CD4-positive, alpha-beta memory T cell (primary cell): ENCODE measurements around the gene YWHAQ. TPM values are rescaled to one million over a fixed set of nuclear protein-coding genes. Genes with fewer than 3 reads are reported as not detected.
"Not testable (repeated sequence)": the region's sequence is repeated elsewhere in the genome, so short reads cannot be mapped to it uniquely, and the experiment has no call there.

ENCODE experiments used
- CTCF ChIA-PET: fragments of 350-600 bp; sonication (Branson Sonifier 250); formaldehyde crosslinking; loops from one replicate; lab custom pipeline; 2021; ENCODE audit warnings: inconsistent platforms; ENCODE audit not compliant: partially characterized antibody; lab: Charles Lee
- POLR2A ChIA-PET: fragments of 350-600 bp; sonication (Branson Sonifier 250); formaldehyde crosslinking; loops from one replicate; lab custom pipeline; 2021; ENCODE audit not compliant: partially characterized antibody; lab: Charles Lee
- DNase-seq, 5 donors: peaks; one replicate each; pipeline versions ENCODE4 v3.0.0 to v3.0.0-alpha.2; 2020 to 2022; ENCODE audit warnings: mixed read lengths in 1 of 5
- H3K27ac ChIP-seq: one replicate; pipeline ENCODE4 v1.7.0; 2013; ENCODE audit warnings: low read depth, low read length
- H3K27me3 ChIP-seq: 2 replicates; pipeline ENCODE4 v1.7.0; 2013; ENCODE audit warnings: mild to moderate bottlenecking, low read length, moderate library complexity; ENCODE audit not compliant: insufficient read depth
- H3K36me3 ChIP-seq: 2 replicates; pipeline ENCODE4 v1.7.0; 2013; ENCODE audit warnings: mild to moderate bottlenecking, low read length, moderate library complexity; ENCODE audit not compliant: insufficient read depth
- H3K4me1 ChIP-seq: 2 replicates; pipeline ENCODE4 v1.7.0; 2013; ENCODE audit warnings: mild to moderate bottlenecking, low read length, moderate library complexity; ENCODE audit not compliant: insufficient read depth
- H3K4me3 ChIP-seq, 2 donors: one replicate each; pipeline ENCODE4 v1.7.0; 2013; ENCODE audit warnings: low read length in 2 of 2, mild to moderate bottlenecking in 1 of 2
- H3K9me3 ChIP-seq, 2 donors: one replicate each; pipeline ENCODE4 v1.7.0; 2013; ENCODE audit warnings: low read length in 2 of 2, control low read depth in 1 of 2; ENCODE audit not compliant: control insufficient read depth in 1 of 2
- H3K27ac Mint-ChIP-seq, 7 donors: one replicate each; pipeline ENCODE4 v1.8.0; 2020 to 2021; ENCODE audit warnings: mixed read lengths in 7 of 7, mild to moderate bottlenecking in 6 of 7, inconsistent platforms in 3 of 7, moderate library complexity in 3 of 7
- H3K27me3 Mint-ChIP-seq, 2 donors: one replicate each; pipeline ENCODE4 v1.8.0; 2020 to 2021; ENCODE audit warnings: mixed read lengths in 2 of 2
- H3K36me3 Mint-ChIP-seq, 2 donors: one replicate each; pipeline ENCODE4 v1.8.0; 2020 to 2021; ENCODE audit warnings: mixed read lengths in 2 of 2, inconsistent platforms in 1 of 2, mild to moderate bottlenecking in 1 of 2
- H3K4me1 Mint-ChIP-seq, 4 donors: one replicate each; pipeline ENCODE4 v1.8.0; 2020 to 2021; ENCODE audit warnings: mixed read lengths in 4 of 4, mild to moderate bottlenecking in 1 of 4
- H3K4me3 Mint-ChIP-seq, 8 donors: one replicate each; pipeline ENCODE4 v1.8.0; 2020 to 2021; ENCODE audit warnings: mixed read lengths in 8 of 8, mild to moderate bottlenecking in 7 of 8, moderate library complexity in 6 of 8, inconsistent platforms in 3 of 8
- H3K9me3 Mint-ChIP-seq, 8 donors: one replicate each; pipeline ENCODE4 v1.8.0; 2020 to 2021; ENCODE audit warnings: mixed read lengths in 8 of 8, mild to moderate bottlenecking in 5 of 8, inconsistent platforms in 3 of 8, moderate library complexity in 1 of 8
- intact Hi-C: fragments of 100-400 bp; cut with micrococcal nuclease; formaldehyde crosslinking; loops from one replicate; pipeline ENCODE4 v1.15.1; 2023
- polyA plus RNA-seq, 2 donors: library from polyadenylated mRNA; unstranded; fragments of 300-500 nt; fragmentation: Illumina TruSeq; gene quantifications; one replicate each; pipeline ENCODE4 v1.2.3, GENCODE V29; 2021
- total RNA-seq, 2 experiments: library from RNA; stranded (reverse); gene quantifications; one replicate each; pipeline ENCODE4 v1.2.3, GENCODE V29; 2021

YWHAQ gene
- total and polyA plus RNA-seq, 4 experiments from 2014 or later: 124 to 504 (median 220) TPM

- H3K4me1 Mint-ChIP-seq: peaks cover 65 to 88% (median 77%) of the 10 kb centered on the region in 4 donors
- H3K36me3 Mint-ChIP-seq: peaks cover 15 to 21% of the 10 kb centered on the region in 2 donors
- intact Hi-C loops: no loop called here
- POLR2A ChIA-PET: interaction anchor here (0.7 kb wide), 1 partner anchor 9 kb away, joined by 3 read pairs; no protein-coding TSS in a partner anchor
- Histone ChIP-seq H3K9me3 (no peaks in the 10 kb centered on the region), H3K4me3 (no peak overlapping the region), H3K36me3 (no peaks in the 10 kb centered on the region), H3K27ac (no peak overlapping the region), H3K4me1 (peaks cover 75% of the 10 kb centered on the region), H3K27me3 (no peaks in the 10 kb centered on the region)
- no peaks in the 10 kb centered on the region for H3K9me3 Mint-ChIP-seq
- no peak for DNase-seq
- H3K27ac Mint-ChIP-seq: peak overlapping the region in 4 of 7 donors; percentile 4 to 89 (median 30)
- no peaks in the 10 kb centered on the region for H3K27me3 Mint-ChIP-seq
- peak overlapping the region in 2 of 8 donors; percentile 22 to 44 for H3K4me3 Mint-ChIP-seq
- CTCF ChIA-PET: interaction anchor here (1.0 kb wide), 1 partner anchor 188 kb away, joined by 3 read pairs; no protein-coding TSS in a partner anchor
These were observed 19.8 kb downstream of the YWHAQ start for GRCh38 chr2:9610781-9611548.

- H3K36me3 ChIP-seq, H3K27me3 ChIP-seq, H3K9me3 Mint-ChIP-seq, H3K9me3 ChIP-seq, DNase-seq, H3K27me3 Mint-ChIP-seq: not testable (repeated sequence)
- peak overlapping the region; percentile 11 to 36 for H3K4me3 ChIP-seq
- peak overlapping the region; percentile 49 for H3K27ac ChIP-seq
- POLR2A ChIA-PET: interaction anchor here (1.0 to 3.2 kb wide), 6 partner anchors 9 to 52 kb away, joined by 3 to 35 read pairs (median 7); partner anchors contain the start of gene YWHAQ
- intact Hi-C loops: loop anchor here (2.0 kb wide), 1 partner anchor 22 kb away; the partner anchor contains the start of gene YWHAQ
- CTCF ChIA-PET: interaction anchor here (0.8 to 1.1 kb wide), 2 partner anchors 90 to 173 kb away, joined by 3 read pairs; no protein-coding TSS in a partner anchor
- H3K4me1 ChIP-seq: peaks cover 50% of the 10 kb centered on the region
- Mint-ChIP-seq H3K4me1 (peaks cover 49 to 75% (median 63%) of the 10 kb centered on the region in 4 donors), H3K27ac (peak overlapping the region; percentile 85 to 96 (median 91)), H3K36me3 (peaks cover 9 to 19% of the 10 kb centered on the region in 2 donors), H3K4me3 (peak overlapping the region; percentile 82 to 91 (median 86))
These were observed 22.3 kb downstream of the YWHAQ start for GRCh38 chr2:9608491-9608890.

- Mint-ChIP-seq H3K9me3 (peaks cover 0 to 19% (median 9%) of the 10 kb centered on the region in 8 donors), H3K36me3 (peaks cover 33 to 44% of the 10 kb centered on the region in 2 donors), H3K4me3 (no peak overlapping the region), H3K4me1 (peaks cover 14 to 45% (median 32%) of the 10 kb centered on the region in 4 donors), H3K27me3 (no peaks in the 10 kb centered on the region), H3K27ac (no peak overlapping the region)
- no peaks in the 10 kb centered on the region for H3K9me3 ChIP-seq
- H3K27me3 ChIP-seq: no peaks in the 10 kb centered on the region
- intact Hi-C loops: no loop called here
- peaks cover 14% of the 10 kb centered on the region for H3K4me1 ChIP-seq
- no peak for DNase-seq
- H3K36me3 ChIP-seq: peaks cover 14% of the 10 kb centered on the region
- ChIA-PET CTCF (no interaction called here), POLR2A (interaction anchor here (1.1 kb wide), 1 partner anchor 27 kb away, joined by 4 read pairs; no protein-coding TSS in a partner anchor)
- no peak overlapping the region for H3K27ac ChIP-seq
- H3K4me3 ChIP-seq: no peak overlapping the region
These were observed 28.4 kb downstream of the YWHAQ start for GRCh38 chr2:9602412-9602811.

- Mint-ChIP-seq H3K4me1 (peaks cover 21 to 52% (median 38%) of the 10 kb centered on the region in 4 donors), H3K27ac (no peak overlapping the region), H3K36me3 (peaks cover 33 to 50% of the 10 kb centered on the region in 2 donors), H3K4me3 (no peak overlapping the region), H3K27me3 (no peaks in the 10 kb centered on the region), H3K9me3 (peaks cover 0 to 19% (median 9%) of the 10 kb centered on the region in 8 donors)
- Histone ChIP-seq H3K27me3 (no peaks in the 10 kb centered on the region), H3K9me3 (no peaks in the 10 kb centered on the region), H3K36me3 (peaks cover 14% of the 10 kb centered on the region), H3K4me3 (no peak overlapping the region), H3K27ac (no peak overlapping the region), H3K4me1 (peaks cover 20% of the 10 kb centered on the region)
- DNase-seq: no peak
- POLR2A ChIA-PET: interaction anchor here (1.1 kb wide), 1 partner anchor 28 kb away, joined by 4 read pairs; no protein-coding TSS in a partner anchor
- intact Hi-C loops: no loop called here
- CTCF ChIA-PET: interaction anchor here (0.8 kb wide), 1 partner anchor 182 kb away, joined by 3 read pairs; no protein-coding TSS in a partner anchor
These were observed 29.4 kb downstream of the YWHAQ start for GRCh38 chr2:9601397-9601796.

GRCh38 chr2:9599430-9599829, 31.4 kb downstream of the YWHAQ start:
- intact Hi-C loops: no loop called here
- peaks cover 39% of the 10 kb centered on the region for H3K4me1 ChIP-seq
- H3K9me3 Mint-ChIP-seq: peaks cover 0 to 19% (median 9%) of the 10 kb centered on the region in 8 donors
- DNase-seq: no peak
- peaks cover 25 to 60% (median 44%) of the 10 kb centered on the region in 4 donors for H3K4me1 Mint-ChIP-seq
- CTCF ChIA-PET: interaction anchor here (1.0 to 1.3 kb wide), 3 partner anchors 12 to 104 kb away, joined by 3 to 4 read pairs (median 3); no protein-coding TSS in a partner anchor
- no peaks in the 10 kb centered on the region for H3K27me3 ChIP-seq
- H3K36me3 ChIP-seq: peaks cover 14% of the 10 kb centered on the region
- POLR2A ChIA-PET: interaction anchor here (1.1 kb wide), 1 partner anchor 8 kb away, joined by 5 read pairs; no protein-coding TSS in a partner anchor
- H3K36me3 Mint-ChIP-seq: peaks cover 32 to 45% of the 10 kb centered on the region in 2 donors
- H3K9me3 ChIP-seq: no peaks in the 10 kb centered on the region
- H3K4me3 ChIP-seq: no peak overlapping the region
- H3K27ac ChIP-seq: no peak overlapping the region
- H3K27ac Mint-ChIP-seq: peak overlapping the region in 2 of 7 donors; percentile 43 to 60
- H3K4me3 Mint-ChIP-seq: peak overlapping the region in 1 of 8 donors; percentile 22
- no peaks in the 10 kb centered on the region for H3K27me3 Mint-ChIP-seq

GRCh38 chr2:9596621-9597311, 34.0 kb downstream of the YWHAQ start:
- peak overlapping the region; percentile 40 for H3K27ac ChIP-seq
- CTCF ChIA-PET: interaction anchor here (1.0 to 1.3 kb wide), 4 partner anchors 9 to 174 kb away, joined by 3 to 4 read pairs (median 4); no protein-coding TSS in a partner anchor
- H3K4me3 Mint-ChIP-seq: peak overlapping the region; percentile 80 to 91 (median 82)
- H3K9me3 ChIP-seq: no peaks in the 10 kb centered on the region
- peak overlapping the region; percentile 74 to 94 (median 91) for H3K27ac Mint-ChIP-seq
- no peaks in the 10 kb centered on the region for H3K27me3 Mint-ChIP-seq
- peaks cover 34 to 69% (median 53%) of the 10 kb centered on the region in 4 donors for H3K4me1 Mint-ChIP-seq
- no peak for DNase-seq
- POLR2A ChIA-PET: interaction anchor here (0.8 to 3.8 kb wide), 5 partner anchors 8 to 156 kb away, joined by 3 to 30 read pairs (median 11); partner anchors contain the start of genes ADAM17 and YWHAQ
- no peaks in the 10 kb centered on the region for H3K27me3 ChIP-seq
- H3K36me3 Mint-ChIP-seq: peaks cover 25 to 39% of the 10 kb centered on the region in 2 donors
- intact Hi-C loops: no loop called here
- peaks cover 14% of the 10 kb centered on the region for H3K36me3 ChIP-seq
- peaks cover 0 to 19% (median 9%) of the 10 kb centered on the region in 8 donors for H3K9me3 Mint-ChIP-seq
- H3K4me1 ChIP-seq: peaks cover 50% of the 10 kb centered on the region
- H3K4me3 ChIP-seq: no peak overlapping the region
